HG02571 (cell line): Measurements from ENCODE around the gene DMD.
"Not testable (repeated sequence)": the region's sequence is repeated elsewhere in the genome, so short reads cannot be mapped to it uniquely, and the experiment has no call there.

Source experiments
- ATAC-seq: cut with Tn5 transposase; IDR thresholded peaks from one replicate; pipeline ENCODE4 v1.9.1; 2021; ENCODE audit warnings: mild to moderate bottlenecking, moderate library complexity; ENCODE audit not compliant: unreplicated experiment

Gene DMD

GRCh38 chrX:31649201-31649600 is 1562.1 kb downstream of the DMD start:
- ATAC-seq = no peak

GRCh38 chrX:31633349-31633748 is 1578.0 kb downstream of the DMD start:
- ATAC-seq = no peak

GRCh38 chrX:31629195-31629594 is 1582.2 kb downstream of the DMD start:
- ATAC-seq = no peak

GRCh38 chrX:31609130-31609529 is 1602.2 kb downstream of the DMD start:
- ATAC-seq = no peak

GRCh38 chrX:31608638-31609037 is 1602.7 kb downstream of the DMD start:
- no peak for ATAC-seq

- ATAC-seq = no peak
These were observed 1604.6 kb downstream of the DMD start for GRCh38 chrX:31606771-31607170.

GRCh38 chrX:31604629-31605221 is 1606.6 kb downstream of the DMD start:
- no peak for ATAC-seq

- no peak for ATAC-seq
These were observed 1607.8 kb downstream of the DMD start for GRCh38 chrX:31603411-31604120.

GRCh38 chrX:31600823-31601222 is 1610.5 kb downstream of the DMD start:
- no peak for ATAC-seq

- no peak for ATAC-seq
These were observed 1618.0 kb downstream of the DMD start for GRCh38 chrX:31593353-31593752.

GRCh38 chrX:31591355-31591754 is 1620.0 kb downstream of the DMD start:
- no peak for ATAC-seq

- ATAC-seq = no peak
These were observed 1620.7 kb downstream of the DMD start for GRCh38 chrX:31590581-31591114.

GRCh38 chrX:31589503-31589902 is 1621.8 kb downstream of the DMD start:
- ATAC-seq = no peak

GRCh38 chrX:31588355-31588754 is 1623.0 kb downstream of the DMD start:
- no peak for ATAC-seq

GRCh38 chrX:31583892-31584291 is 1627.5 kb downstream of the DMD start:
- ATAC-seq = not testable (repeated sequence)

- ATAC-seq = no peak
These were observed 1630.6 kb downstream of the DMD start for GRCh38 chrX:31580726-31581125.

- ATAC-seq = no peak
These were observed 1631.1 kb downstream of the DMD start for GRCh38 chrX:31580227-31580626.

- no peak for ATAC-seq
These were observed 1639.0 kb downstream of the DMD start for GRCh38 chrX:31572360-31572759.

GRCh38 chrX:31570658-31571057 is 1640.7 kb downstream of the DMD start:
- no peak for ATAC-seq

- ATAC-seq = no peak
These were observed 1647.6 kb downstream of the DMD start for GRCh38 chrX:31563792-31564191.

- no peak for ATAC-seq
These were observed 1655.8 kb downstream of the DMD start for GRCh38 chrX:31555506-31555905.

- no peak for ATAC-seq
These were observed 1659.4 kb downstream of the DMD start for GRCh38 chrX:31551913-31552312.
